HG03354 (cell line): ENCODE results near the gene AP1B1.

Source experiments
- ATAC-seq: cut with Tn5 transposase; IDR thresholded peaks from one replicate; pipeline ENCODE4 v1.9.1; 2021; ENCODE audit warnings: mild to moderate bottlenecking; ENCODE audit not compliant: unreplicated experiment, poor library complexity, severe bottlenecking

AP1B1 gene

GRCh38 chr22:29317827-29318454, 70.4 kb downstream of the AP1B1 start:
- ATAC-seq, result no peak

- ATAC-seq, result no peak
Measured at GRCh38 chr22:29316141-29316828, 72.1 kb downstream of the AP1B1 start.

- ATAC-seq, result no peak
Measured at GRCh38 chr22:29315286-29316140, 72.9 kb downstream of the AP1B1 start, which contains the start of gene RASL10A. TSS of gene RASL10A (minus strand) at chr22:29315697. CDS start at chr22:29315246, 451 bp downstream.

GRCh38 chr22:29314537-29315285, 73.7 kb downstream of the AP1B1 start:
- no peak for ATAC-seq

- ATAC-seq, result no peak
Measured at GRCh38 chr22:29313576-29314466, 74.5 kb downstream of the AP1B1 start.

- no peak for ATAC-seq
Measured at GRCh38 chr22:29313126-29313575, 75.2 kb downstream of the AP1B1 start.

GRCh38 chr22:29312218-29313125, 75.9 kb downstream of the AP1B1 start:
- ATAC-seq, result no peak

- ATAC-seq, result no peak
Measured at GRCh38 chr22:29311464-29312217, 76.7 kb downstream of the AP1B1 start.

GRCh38 chr22:29310863-29311339, 77.5 kb downstream of the AP1B1 start:
- ATAC-seq, result peak; percentile 49

- ATAC-seq, result no peak
Measured at GRCh38 chr22:29310065-29310862, 78.1 kb downstream of the AP1B1 start.

- ATAC-seq, result no peak
Measured at GRCh38 chr22:29309332-29310064, 78.9 kb downstream of the AP1B1 start.

GRCh38 chr22:29308791-29309262, 79.5 kb downstream of the AP1B1 start:
- ATAC-seq, result no peak

GRCh38 chr22:29308148-29308790, 80.1 kb downstream of the AP1B1 start:
- no peak for ATAC-seq

- no peak for ATAC-seq
Measured at GRCh38 chr22:29307596-29308147, 80.7 kb downstream of the AP1B1 start.
